GM19238 (cell line): Measurements from ENCODE around the gene PRKCA.
"Not testable (repeated sequence)": the region's sequence is repeated elsewhere in the genome, so short reads cannot be mapped to it uniquely, and the experiment has no call there.

Experiments
- DNase-seq: peaks from one replicate; pipeline ENCODE4 v3.0.0; 2011; ENCODE audit warnings: low spot score; ENCODE audit not compliant: insufficient read length

Gene PRKCA

GRCh38 chr17:66290101-66290722 is 12.2 kb upstream of the PRKCA start:
- no peak for DNase-seq

GRCh38 chr17:66292353-66292752 is 10.1 kb upstream of the PRKCA start:
- DNase-seq, result no peak

DNA sequence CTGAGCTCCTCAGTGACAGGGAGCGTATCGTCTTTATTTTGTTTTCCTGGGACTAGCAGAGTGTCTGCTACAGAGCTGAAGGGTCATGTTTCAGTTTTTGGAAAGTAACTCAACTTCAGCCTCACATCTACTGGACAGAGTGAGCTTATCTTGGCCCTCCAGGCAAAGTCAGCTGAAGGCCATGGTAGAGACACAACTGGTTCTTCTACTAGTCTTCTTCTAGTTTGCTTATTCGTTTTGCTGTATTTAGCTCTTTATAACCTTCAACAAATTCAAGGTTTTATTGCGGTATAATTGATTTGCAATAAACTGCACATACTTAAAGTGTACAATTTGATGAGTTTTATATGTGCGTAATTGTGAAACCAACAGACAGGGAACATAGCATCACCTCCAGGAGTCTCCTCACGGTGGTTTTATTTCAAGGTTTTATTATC is 6.1 kb upstream of the PRKCA start:
- DNase-seq, result no peak

DNA sequence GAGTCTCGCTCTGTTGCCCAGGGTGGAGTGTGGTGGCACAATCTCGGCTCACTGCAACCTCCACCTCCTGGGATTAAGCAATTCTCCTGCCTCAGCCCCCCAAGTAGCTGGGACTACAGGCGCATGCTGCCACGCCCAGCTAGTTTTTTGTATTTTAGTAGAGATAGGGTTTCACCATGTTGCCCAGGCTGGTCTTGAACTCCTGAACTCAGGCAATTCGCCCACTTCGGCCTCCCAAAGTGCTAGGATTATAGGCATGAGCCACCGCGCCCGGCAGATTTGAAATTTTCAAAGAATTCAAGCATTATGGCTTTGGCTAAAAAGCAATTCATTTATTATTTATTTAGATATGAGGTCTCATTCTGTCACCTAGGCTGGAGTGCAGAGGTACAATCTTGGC is 5.0 kb upstream of the PRKCA start:
- DNase-seq, result not testable (repeated sequence)

DNA sequence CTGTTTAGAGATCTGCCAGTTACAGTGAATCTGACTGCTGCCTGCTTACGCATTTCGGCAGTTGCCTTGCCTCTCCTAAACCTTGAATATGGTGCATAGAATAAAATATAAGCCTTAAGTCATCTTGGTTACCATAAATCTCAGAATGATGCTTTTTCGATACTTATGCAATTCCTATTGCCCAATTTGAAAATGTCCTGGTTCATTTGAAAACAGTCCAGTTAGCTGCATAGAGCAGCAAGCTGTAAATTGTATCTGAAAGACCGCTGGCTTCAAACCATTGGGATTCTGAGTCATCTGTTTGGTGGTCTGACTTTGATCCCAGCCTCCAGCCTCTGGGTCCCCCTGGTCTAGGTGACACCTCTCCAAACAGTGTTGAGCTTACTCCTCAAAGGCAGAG is 2.7 kb upstream of the PRKCA start:
- DNase-seq, result no peak

DNA sequence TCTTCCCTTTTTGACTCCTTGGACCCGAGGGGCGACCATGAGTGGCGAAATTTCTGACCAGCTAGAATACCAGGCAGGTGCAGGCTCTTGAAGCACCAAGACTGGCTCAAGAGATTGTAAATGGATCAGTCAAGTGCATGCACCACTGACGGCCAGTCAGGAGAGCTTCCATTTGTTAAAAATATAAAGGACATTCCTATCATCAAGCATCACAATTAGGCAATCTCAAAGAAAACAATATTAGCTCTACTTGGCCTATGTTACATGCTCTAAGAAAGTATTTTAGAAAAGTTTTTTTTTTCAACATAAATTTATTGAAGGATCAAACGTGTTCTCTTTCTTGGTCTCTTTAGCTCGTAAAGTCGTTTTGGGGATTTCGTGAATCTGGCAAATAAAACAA is 1.5 kb upstream of the PRKCA start:
- DNase-seq, result no peak

DNA sequence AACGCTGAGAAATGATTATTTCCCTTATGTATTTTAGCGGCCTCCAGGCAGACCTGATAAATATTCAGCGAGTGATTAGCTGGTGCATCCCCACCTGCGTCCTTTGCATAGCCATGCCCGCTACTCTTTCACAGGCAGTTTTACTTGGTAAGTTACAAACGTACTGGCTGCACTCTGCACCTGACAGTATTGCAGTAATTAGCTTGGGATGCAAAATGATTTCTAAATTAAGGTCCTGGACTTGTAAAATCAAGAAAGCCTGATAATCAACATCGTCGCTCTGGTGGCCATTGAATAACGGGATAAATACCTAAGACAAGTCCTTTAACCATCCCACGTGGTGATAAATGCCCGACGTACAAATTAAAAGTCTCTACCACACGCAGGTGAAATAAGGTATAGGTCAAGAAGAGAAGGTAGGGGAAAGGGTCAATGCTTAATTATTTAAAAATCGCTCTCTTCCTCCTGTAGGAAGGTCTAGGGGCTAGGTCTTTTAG is 998 bp upstream of the PRKCA start:
- DNase-seq, result no peak

GRCh38 chr17:66302761-66303626 is 581 bp downstream of the PRKCA start:
- DNase-seq, result no peak

DNA sequence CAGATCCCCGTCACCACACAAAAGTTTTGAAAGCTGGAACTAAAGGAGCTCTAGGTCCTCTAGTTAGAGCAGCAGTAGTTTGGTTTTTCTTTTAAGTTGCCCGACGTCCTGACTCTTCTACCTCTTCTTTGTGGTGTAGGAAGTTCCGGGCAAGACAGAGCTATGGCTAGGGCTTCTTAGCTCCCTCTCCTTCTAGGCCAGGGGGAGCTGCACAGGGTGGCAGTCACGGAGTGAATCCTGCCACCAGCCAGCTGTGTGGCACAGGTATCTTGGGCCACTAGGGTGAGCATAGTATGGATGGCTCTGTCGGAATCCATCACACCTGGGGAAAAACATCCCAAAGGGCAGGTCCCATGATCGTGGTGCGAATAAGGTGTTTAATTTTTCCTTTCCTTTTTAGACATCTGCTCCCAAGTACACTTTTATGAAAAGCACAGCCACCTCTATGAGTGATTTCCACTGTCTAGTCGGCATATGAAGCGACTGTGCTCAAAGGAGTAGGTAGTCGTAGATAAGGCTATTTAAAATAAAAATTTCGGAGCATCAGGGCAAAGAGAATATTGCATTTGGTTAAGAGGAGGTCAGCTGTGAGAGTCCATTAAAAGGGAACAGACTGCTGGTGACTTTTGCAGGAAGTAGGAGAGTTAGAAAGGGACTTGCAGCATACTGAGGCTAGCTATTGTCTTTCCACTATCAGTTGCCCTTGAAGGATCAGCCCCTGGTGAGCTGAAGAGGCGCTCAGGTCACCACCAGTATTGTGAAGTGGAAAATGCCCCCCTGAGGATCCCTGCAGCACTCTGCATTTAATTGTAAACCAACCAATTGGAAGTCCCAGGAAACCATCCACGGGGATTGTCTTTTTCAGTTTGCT is 2.1 kb downstream of the PRKCA start:
- DNase-seq, result no peak

- DNase-seq, result no peak
These were observed 4.0 kb downstream of the PRKCA start for GRCh38 chr17:66306446-66306845.

GRCh38 chr17:66307257-66307656 is 4.8 kb downstream of the PRKCA start:
- no peak for DNase-seq

DNA sequence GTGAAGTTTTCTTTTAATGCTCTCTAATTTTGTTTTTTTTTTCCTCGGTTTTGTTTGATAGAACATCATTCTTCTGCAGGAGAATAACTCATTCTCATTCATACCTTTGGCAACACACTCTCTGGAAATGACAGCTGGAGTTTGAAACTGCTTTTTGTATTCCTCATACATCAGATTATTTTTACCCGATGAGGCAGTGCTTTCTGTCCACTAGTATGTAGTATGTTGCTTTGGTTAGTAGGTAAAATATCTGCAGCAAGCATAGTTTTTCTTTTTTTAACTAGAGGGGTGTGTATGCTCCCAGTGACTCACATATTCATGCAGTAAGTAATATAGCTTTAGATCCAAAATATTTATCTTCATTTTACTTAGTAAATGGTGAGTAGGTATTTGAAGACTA is 6.4 kb downstream of the PRKCA start:
- DNase-seq, result no peak

DNA sequence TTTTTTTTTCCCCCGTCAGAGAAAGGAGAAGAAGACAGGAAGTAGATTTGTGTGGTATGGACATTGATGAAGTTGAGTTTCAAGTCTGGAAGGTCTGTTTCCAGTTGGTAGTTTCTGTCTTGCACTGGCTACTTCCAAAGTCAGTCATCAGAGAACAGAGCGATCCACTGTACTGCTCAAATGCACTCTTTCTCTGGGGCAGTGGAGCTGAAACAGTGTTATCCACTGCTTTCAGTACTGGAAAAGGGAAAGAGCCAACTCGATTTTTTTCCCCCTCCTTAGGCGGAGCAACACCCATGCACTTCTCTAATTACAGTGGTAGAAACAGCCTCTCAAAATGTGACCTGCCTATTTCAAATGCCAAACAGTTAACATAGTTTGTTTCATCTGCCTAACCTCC is 7.4 kb downstream of the PRKCA start:
- DNase-seq, result no peak

GRCh38 chr17:66310528-66311148 is 8.2 kb downstream of the PRKCA start:
- DNase-seq, result no peak

DNA sequence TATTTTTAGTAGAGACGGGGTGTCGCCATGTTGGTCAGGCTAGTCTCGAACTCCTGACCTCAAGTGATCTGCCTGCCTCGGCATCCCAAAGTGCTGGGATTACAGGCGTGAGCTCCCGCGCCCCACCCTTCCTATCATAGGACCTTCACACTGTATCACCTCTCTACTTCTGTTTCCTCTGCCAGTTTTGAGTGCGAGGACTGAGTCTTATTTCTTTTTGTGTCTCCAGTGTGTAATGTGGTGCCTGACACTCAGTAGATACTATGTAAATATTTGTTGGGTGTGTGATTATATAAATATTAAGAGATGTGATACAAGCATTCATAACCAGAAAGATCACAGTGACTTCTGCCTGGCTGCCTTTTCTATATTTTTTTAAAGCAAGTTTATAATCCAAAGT is 10.5 kb downstream of the PRKCA start:
- DNase-seq, result no peak

DNA sequence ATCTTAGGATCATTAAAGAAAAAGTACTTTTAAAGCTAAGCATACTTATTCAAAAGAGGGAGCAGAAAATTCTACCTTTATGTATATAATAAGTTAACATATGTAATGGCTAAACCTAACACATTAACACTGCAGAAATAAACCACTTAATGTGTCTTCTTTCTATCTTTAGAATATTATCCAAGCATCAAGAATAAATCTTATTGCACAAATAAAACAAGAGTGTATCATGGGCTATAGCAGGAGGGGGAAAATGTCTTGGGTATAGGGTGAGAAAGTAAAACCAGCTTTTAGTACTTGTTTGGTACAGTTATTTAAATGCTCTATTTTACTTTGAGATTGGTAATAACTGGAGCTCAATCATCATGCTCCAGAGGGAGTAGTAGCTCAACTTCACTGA is 10.9 kb downstream of the PRKCA start:
- no peak for DNase-seq

- DNase-seq, result no peak
These were observed 11.7 kb downstream of the PRKCA start for GRCh38 chr17:66313995-66314659.

DNA sequence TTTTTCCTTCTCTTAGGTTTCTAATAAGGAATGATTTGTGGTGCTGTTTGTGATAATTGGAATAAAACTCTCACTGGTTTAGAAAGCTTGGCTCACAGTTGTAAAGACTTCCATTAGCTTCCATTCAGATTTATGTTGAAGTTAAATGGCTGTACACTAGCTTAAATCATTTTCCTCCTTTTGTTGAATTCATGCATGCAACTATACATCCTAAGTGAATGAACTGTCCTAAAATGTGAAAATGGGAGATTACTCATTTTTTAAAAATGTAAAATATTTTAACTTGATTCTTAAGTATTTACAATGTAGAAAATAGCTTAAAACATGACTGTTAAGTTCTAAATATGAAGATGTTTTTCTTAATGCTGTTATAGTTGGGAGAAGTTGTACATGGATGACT is 15.2 kb downstream of the PRKCA start:
- DNase-seq, result no peak

DNA sequence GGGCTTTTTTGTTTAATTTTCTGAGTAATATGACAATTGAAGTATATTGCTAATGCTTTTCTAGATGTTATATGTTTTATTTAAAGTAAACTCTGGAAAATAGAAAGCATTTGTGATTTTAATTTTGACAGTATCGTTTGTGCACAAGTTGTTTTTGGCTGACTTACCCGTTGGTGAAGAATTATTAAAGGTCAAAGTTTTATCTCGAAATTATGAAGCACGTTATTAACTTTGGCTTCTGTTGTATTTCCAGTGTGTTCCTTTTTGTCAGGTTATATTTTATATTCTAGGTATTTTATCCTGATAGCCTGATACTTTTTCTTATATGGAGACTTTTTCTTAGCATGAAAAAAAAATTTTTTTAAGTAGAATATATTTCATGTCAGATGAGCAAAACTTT is 16.8 kb downstream of the PRKCA start:
- DNase-seq, result no peak

DNA sequence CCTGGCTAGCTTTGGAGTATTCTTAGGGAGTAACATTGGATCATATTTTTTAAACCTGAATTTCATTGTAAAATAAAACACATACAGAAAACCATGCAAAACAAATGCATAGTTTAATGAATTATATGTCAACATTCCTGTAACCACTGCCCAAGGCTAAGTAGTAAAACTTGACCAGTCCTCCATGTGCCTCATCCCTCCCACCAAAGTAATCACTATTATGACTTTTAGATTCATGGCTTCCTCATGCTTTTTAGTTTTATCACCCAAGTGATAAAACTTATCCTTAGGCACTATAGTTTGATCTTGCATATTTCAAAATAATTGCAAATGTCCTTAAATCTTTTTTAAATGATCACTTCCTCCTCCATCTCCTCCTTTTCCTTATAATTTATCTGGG is 20.4 kb downstream of the PRKCA start:
- no peak for DNase-seq
